Adipose tissue (tissue), 3 donors: ENCODE results near the gene CDH19. TPM values are rescaled to one million over a fixed set of nuclear protein-coding genes. Genes with fewer than 3 reads are reported as not detected.

ENCODE experiments used
- H3K27ac ChIP-seq: one replicate; pipeline ENCODE4 v1.5.1; 2013; ENCODE audit warnings: low read depth, low read length
- WGBS, 3 donors: extraction: QIAGEN DNeasy Blood & Tissue Kit; methylation state at CpG; one replicate each; pipeline ENCODE4 v1.1.7; 2013; 5-methylcytosine and 5-hydroxymethylcytosine counted together
- polyA plus RNA-seq, 3 donors: library from polyadenylated mRNA; stranded (reverse); fragments of 200-250 nt; gene quantifications; one replicate each; pipeline ENCODE4 v1.2.3, GENCODE V29; 2013
- donor health status: healthy with polysubstance abuse.
- donor health status: Bipolar disorder and iron deficiency.
- donor health status: healthy.

The CDH19 gene
- polyA plus RNA-seq, 3 donors = 0.44 to 1.6 (median 0.86) TPM

- 68 to 90% (median 90%) methylated on average over 2 of the region's 2 CpGs for WGBS, 3 donors
- no peak overlapping the region for H3K27ac ChIP-seq
Measured at GRCh38 chr18:66575263-66575662, 28.6 kb downstream of the CDH19 start.

- WGBS, 3 donors = 78 to 87% (median 81%) methylated on average over 6 of the region's 6 CpGs
- H3K27ac ChIP-seq = no peak overlapping the region
Measured at GRCh38 chr18:66571845-66572244, 32.0 kb downstream of the CDH19 start.

- WGBS, 3 donors = 73 to 88% (median 85%) methylated on average over 5 of the region's 5 CpGs
- H3K27ac ChIP-seq = no peak overlapping the region
Measured at GRCh38 chr18:66566616-66567015, 37.3 kb downstream of the CDH19 start.

GRCh38 chr18:66564236-66564635 lies 39.7 kb downstream of the CDH19 start:
- no peak overlapping the region for H3K27ac ChIP-seq

- H3K27ac ChIP-seq = no peak overlapping the region
- 74 to 87% (median 85%) methylated on average over 6 of the region's 6 CpGs for WGBS, 3 donors
Measured at GRCh38 chr18:66562279-66562678, 41.6 kb downstream of the CDH19 start.

- WGBS, 3 donors = 50 to 70% (median 58%) methylated on average over 4 of the region's 4 CpGs
- no peak overlapping the region for H3K27ac ChIP-seq
Measured at GRCh38 chr18:66560094-66560493, 43.8 kb downstream of the CDH19 start.

GRCh38 chr18:66558773-66559172 lies 45.1 kb downstream of the CDH19 start:
- 73 to 79% (median 74%) methylated on average over 5 of the region's 5 CpGs for WGBS, 3 donors
- no peak overlapping the region for H3K27ac ChIP-seq

GRCh38 chr18:66557091-66557490 lies 46.8 kb downstream of the CDH19 start:
- no peak overlapping the region for H3K27ac ChIP-seq

- WGBS, 3 donors = 85 to 96% (median 95%) methylated on average over 2 of the region's 2 CpGs
- no peak overlapping the region for H3K27ac ChIP-seq
Measured at GRCh38 chr18:66555585-66555984, 48.3 kb downstream of the CDH19 start.

- no peak overlapping the region for H3K27ac ChIP-seq
- 80 to 84% (median 81%) methylated on average over 1 of the region's 1 CpG for WGBS, 3 donors
Measured at GRCh38 chr18:66553824-66554223, 50.1 kb downstream of the CDH19 start.

GRCh38 chr18:66550366-66550765 lies 53.5 kb downstream of the CDH19 start:
- H3K27ac ChIP-seq = no peak overlapping the region
- WGBS, 3 donors = 74 to 84% (median 78%) methylated on average over 3 of the region's 3 CpGs

- WGBS, 3 donors = 68 to 82% (median 74%) methylated on average over 3 of the region's 3 CpGs
- no peak overlapping the region for H3K27ac ChIP-seq
Measured at GRCh38 chr18:66548747-66549146, 55.1 kb downstream of the CDH19 start.

- WGBS, 3 donors = 73 to 79% (median 77%) methylated on average over 4 of the region's 4 CpGs
- H3K27ac ChIP-seq = no peak overlapping the region
Measured at GRCh38 chr18:66534110-66534509, 69.8 kb downstream of the CDH19 start.

- WGBS, 3 donors = 24 to 41% (median 29%) methylated on average over 1 of the region's 1 CpG
- H3K27ac ChIP-seq = no peak overlapping the region
Measured at GRCh38 chr18:66533693-66534092, 70.2 kb downstream of the CDH19 start.

- WGBS, 3 donors = 71 to 86% (median 81%) methylated on average over 18 of the region's 18 CpGs
- H3K27ac ChIP-seq = no peak overlapping the region
Measured at GRCh38 chr18:66523219-66523991, 80.5 kb downstream of the CDH19 start.

GRCh38 chr18:66513996-66514395 lies 89.9 kb downstream of the CDH19 start:
- H3K27ac ChIP-seq = no peak overlapping the region
- 83 to 91% (median 86%) methylated on average over 1 of the region's 1 CpG for WGBS, 3 donors

- H3K27ac ChIP-seq = no peak overlapping the region
Measured at GRCh38 chr18:66511792-66512191, 92.1 kb downstream of the CDH19 start.

- 45 to 74% (median 64%) methylated on average over 2 of the region's 2 CpGs for WGBS, 3 donors
- H3K27ac ChIP-seq = no peak overlapping the region
Measured at GRCh38 chr18:66511289-66511688, 92.6 kb downstream of the CDH19 start.

GRCh38 chr18:66510357-66511045 lies 93.4 kb downstream of the CDH19 start:
- 42 to 64% (median 46%) methylated on average over 5 of the region's 5 CpGs for WGBS, 3 donors
- no peak overlapping the region for H3K27ac ChIP-seq

GRCh38 chr18:66508937-66509336 lies 95.0 kb downstream of the CDH19 start:
- H3K27ac ChIP-seq = no peak overlapping the region
- WGBS, 3 donors = 80 to 95% (median 89%) methylated on average over 3 of the region's 3 CpGs
